Measurements from ENCODE around the gene S100A10. TPM values are rescaled to one million over a fixed set of nuclear protein-coding genes. Genes with fewer than 3 reads are reported as not detected.

The S100A10 gene
- total RNA-seq, 1 experiment from 2014 or later: 160 TPM

GRCh38 chr1:152015766-152016165 is 22.1 kb upstream of the S100A10 start:
- Histone ChIP-seq H2BK5ac (ENCODE audit: insufficient read length, low read length) (no peak overlapping the region), H3K9ac (ENCODE audit: extremely low read depth, insufficient read length, low read length) (no peak overlapping the region), H3K4ac (ENCODE audit: low read depth, low read length) (no peak overlapping the region), H3K14ac (ENCODE audit: insufficient read depth, low read length) (no peak overlapping the region), H3K56ac (ENCODE audit: insufficient read length, low read depth, low read length) (no peak overlapping the region), H3K23ac (ENCODE audit: insufficient read length, low read depth, low read length) (no peak overlapping the region), H3K27me3 (ENCODE audit: insufficient read depth, low read length) (no peaks in the 10 kb centered on the region), H3T11ph (ENCODE audit: low read length) (no peak overlapping the region), H3K4me1 (ENCODE audit: insufficient read depth, low read length) (peaks cover 4% of the 10 kb centered on the region; the same call in 1 of the 2 replicates), H3K79me2 (ENCODE audit: insufficient read depth, low read length) (no peaks in the 10 kb centered on the region), H3K9me3 (ENCODE audit: control insufficient read depth, low read depth, low read length) (no peaks in the 10 kb centered on the region), H3K79me1 (ENCODE audit: insufficient read depth, low read depth, low read length, poor library complexity, severe bottlenecking) (no peaks in the 10 kb centered on the region), H2BK120ac (ENCODE audit: low read depth, low read length, poor library complexity, severe bottlenecking) (no peak overlapping the region), H4K20me1 (ENCODE audit: control insufficient read depth, insufficient read depth, insufficient read length) (no peaks in the 10 kb centered on the region), H4K8ac (replicated peaks; ENCODE audit: insufficient read length, low read depth, low read length) (no peak overlapping the region), H2AFZ (ENCODE audit: low read length) (no peak overlapping the region), H2AK5ac (ENCODE audit: insufficient read length, low read length) (no peak overlapping the region), H2BK12ac (ENCODE audit: insufficient read length, low read depth, low read length) (no peak overlapping the region), H2BK20ac (ENCODE audit: low read depth, low read length, poor library complexity, severe bottlenecking) (no peak overlapping the region), H3K27ac (ENCODE audit: insufficient read length, low read depth, low read length) (no peak overlapping the region), H3K18ac (ENCODE audit: insufficient read length, low read depth, low read length) (no peak overlapping the region), H4K5ac (ENCODE audit: insufficient read length, low read depth, low read length) (no peak overlapping the region), H3K23me2 (ENCODE audit: insufficient read length, low read depth, low read length, poor library complexity, severe bottlenecking) (no peaks in the 10 kb centered on the region), H2BK15ac (ENCODE audit: low read depth, low read length) (no peak overlapping the region), H4K91ac (ENCODE audit: insufficient read length, low read depth, low read length) (no peak overlapping the region), H3K4me2 (ENCODE audit: insufficient read depth, insufficient read length, low read length) (no peak overlapping the region)
- Mint-ChIP-seq H3K27me3 (ENCODE audit: low read depth) (peaks cover 5% of the 10 kb centered on the region; the same call in 1 of the 2 replicates), H3K4me1 (peaks cover 15 to 25% of the 10 kb centered on the region in 2 experiments), H3K4me3 (no peak overlapping the region), H3K27ac (no peak overlapping the region), H3K9me3 (no peaks in the 10 kb centered on the region), H3K36me3 (ENCODE audit: insufficient read depth in 1 of 3, low read depth in 3 of 3) (no peaks in the 10 kb centered on the region)
- no peak for TF ChIP-seq CTCF (conservative IDR thresholded peaks at IDR 0.05)
- no CpG with 5 or more reads among the region's 6 CpGs for WGBS (ENCODE audit: extremely low coverage, insufficient read length, low lambda C conversion rate)
- no peak for DNase-seq

Data from H9 (cell line).